GM19397 (cell line): ENCODE data around the gene RAC2.

Experiments used
- ATAC-seq: cut with Tn5 transposase; IDR thresholded peaks from one replicate; pipeline ENCODE4 v1.9.1; 2021; ENCODE audit warnings: mild to moderate bottlenecking, moderate library complexity; ENCODE audit not compliant: unreplicated experiment

RAC2 gene

GRCh38 chr22:37222440-37222971 is 21.6 kb downstream of the RAC2 start:
- ATAC-seq = no peak

- no peak for ATAC-seq
These were observed 22.4 kb downstream of the RAC2 start for GRCh38 chr22:37221424-37222333.

- ATAC-seq = no peak
These were observed 23.5 kb downstream of the RAC2 start for GRCh38 chr22:37220543-37220981.

GRCh38 chr22:37219533-37219932 is 24.5 kb downstream of the RAC2 start:
- ATAC-seq = no peak

GRCh38 chr22:37218771-37219411 is 25.2 kb downstream of the RAC2 start:
- ATAC-seq = peak; percentile 78

- ATAC-seq = peak; percentile 18
These were observed 25.7 kb downstream of the RAC2 start for GRCh38 chr22:37218399-37218770.

- ATAC-seq = no peak
These were observed 28.2 kb downstream of the RAC2 start for GRCh38 chr22:37215890-37216289.

- ATAC-seq = no peak
These were observed 29.4 kb downstream of the RAC2 start for GRCh38 chr22:37214731-37215030.

GRCh38 chr22:37213941-37214730 is 29.9 kb downstream of the RAC2 start:
- ATAC-seq = no peak

GRCh38 chr22:37213218-37213855 is 30.7 kb downstream of the RAC2 start:
- no peak for ATAC-seq

GRCh38 chr22:37212174-37212906 is 31.7 kb downstream of the RAC2 start, which contains the start of gene SSTR3:
Gene SSTR3, minus strand, starts transcription at chr22:37212477. Its CDS starts 4,674 bp downstream, at chr22:37207803.
- no peak for ATAC-seq

- ATAC-seq = no peak
These were observed 32.2 kb downstream of the RAC2 start for GRCh38 chr22:37211866-37212173.

- ATAC-seq = no peak
These were observed 32.8 kb downstream of the RAC2 start for GRCh38 chr22:37211075-37211865.

- no peak for ATAC-seq
These were observed 33.8 kb downstream of the RAC2 start for GRCh38 chr22:37210041-37210803.

- ATAC-seq = no peak
These were observed 34.8 kb downstream of the RAC2 start for GRCh38 chr22:37209140-37209845.

- no peak for ATAC-seq
These were observed 35.5 kb downstream of the RAC2 start for GRCh38 chr22:37208401-37209139.

GRCh38 chr22:37207981-37208380 is 36.1 kb downstream of the RAC2 start:
- ATAC-seq = no peak
